Measurements from ENCODE around the gene AATF. TPM values are rescaled to one million over a fixed set of nuclear protein-coding genes. Genes with fewer than 3 reads are reported as not detected.

The AATF gene
- polyA plus RNA-seq, 2 of the 4 experiments (the other 2 are of a cell fraction), result 51.9 to 120 TPM

DNA sequence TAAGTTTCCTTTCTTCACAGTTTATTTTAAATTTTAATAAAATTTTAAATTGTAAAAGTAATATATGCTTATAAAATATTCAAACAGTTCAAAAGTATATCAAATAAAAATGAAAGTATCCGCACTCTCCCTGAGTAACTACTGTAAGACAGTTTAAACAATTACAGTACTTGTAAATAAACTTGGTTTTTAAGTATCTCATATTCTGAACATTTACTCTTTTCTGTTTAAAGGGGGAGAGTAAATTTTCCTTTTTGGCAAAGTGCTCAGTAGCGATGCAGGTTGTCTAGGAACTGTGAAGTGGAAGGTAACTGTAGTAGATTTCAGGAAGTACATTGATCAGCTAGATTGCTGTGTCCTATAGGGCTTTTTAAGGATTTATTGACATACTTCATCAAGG, 28.8 kb downstream of the AATF start:
- FAIRE-seq, result no peak
- WGBS (ENCODE audit: missing lambda C conversion rate), result 90% methylated on average over 2 of the region's 2 CpGs

DNA sequence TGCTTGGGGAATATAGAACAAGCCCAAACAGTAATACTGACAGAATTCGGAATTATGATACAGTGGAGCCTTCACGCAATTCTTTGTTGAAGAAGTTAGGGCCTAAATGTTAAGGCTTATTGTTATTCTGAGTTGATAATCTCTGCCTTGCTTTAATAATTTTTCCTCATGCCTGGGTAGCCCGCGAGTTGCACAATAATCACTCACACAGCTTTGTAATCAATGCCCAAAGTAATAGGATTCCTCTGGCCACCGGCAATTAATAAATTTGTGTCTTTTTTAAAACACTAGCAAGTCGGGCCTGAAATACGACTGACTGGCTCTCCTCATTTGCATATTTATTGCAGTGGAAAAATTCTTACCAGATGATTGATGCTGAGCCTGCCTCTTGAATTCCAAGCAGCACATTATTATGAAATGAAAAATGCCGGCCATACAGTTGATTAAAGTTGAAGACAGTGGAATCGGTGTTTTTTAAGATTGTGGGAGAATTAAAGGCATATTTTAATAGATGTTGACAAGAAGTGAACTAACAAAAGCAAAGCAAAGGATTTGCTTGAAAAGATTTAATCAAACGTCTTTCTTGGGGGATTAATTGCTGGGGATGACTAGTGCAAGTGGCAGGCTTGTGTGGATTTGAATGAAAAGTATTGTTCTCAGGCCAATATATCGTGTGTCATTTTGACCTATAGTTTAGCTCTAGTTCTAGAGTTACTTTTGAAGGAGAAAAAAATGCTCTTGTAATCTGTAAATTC, 30.2 kb downstream of the AATF start:
- Histone ChIP-seq H3K9me3 (no peaks in the 10 kb centered on the region), H3K4me2 (no peak overlapping the region; the same call in 2 of the 3 replicates), H3K4me3 (no peak overlapping the region), H3K4me1 (peaks cover 25% of the 10 kb centered on the region), H3K27ac (no peak overlapping the region)
- TF ChIP-seq, protein P1, sequence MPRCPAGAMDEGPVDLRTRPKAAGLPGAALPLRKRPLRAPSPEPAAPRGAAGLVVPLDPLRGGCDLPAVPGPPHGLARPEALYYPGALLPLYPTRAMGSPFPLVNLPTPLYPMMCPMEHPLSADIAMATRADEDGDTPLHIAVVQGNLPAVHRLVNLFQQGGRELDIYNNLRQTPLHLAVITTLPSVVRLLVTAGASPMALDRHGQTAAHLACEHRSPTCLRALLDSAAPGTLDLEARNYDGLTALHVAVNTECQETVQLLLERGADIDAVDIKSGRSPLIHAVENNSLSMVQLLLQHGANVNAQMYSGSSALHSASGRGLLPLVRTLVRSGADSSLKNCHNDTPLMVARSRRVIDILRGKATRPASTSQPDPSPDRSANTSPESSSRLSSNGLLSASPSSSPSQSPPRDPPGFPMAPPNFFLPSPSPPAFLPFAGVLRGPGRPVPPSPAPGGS (IDR thresholded peaks at IDR 0.05), result no peak
- TF ChIP-seq CEBPB (IDR thresholded peaks at IDR 0.05), result peak; percentile 30 to 36; a peak in 2 of 4 replicates
- ChIA-PET CTCF (interaction anchor here (1.0 to 1.4 kb wide), 2 partner anchors 10 to 69 kb away, joined by 3 to 4 read pairs; no protein-coding TSS in a partner anchor), POLR2A (no interaction called here)
- 84% methylated on average over 11 of the region's 11 CpGs for WGBS (ENCODE audit: missing lambda C conversion rate)
- ATAC-seq (no peak), DNase-seq (ENCODE audit: low read depth in 1 of 2, low spot score in 1 of 2) (no peak), FAIRE-seq (no peak)

More for the DNA sequence above, 28.8 kb downstream of the AATF start:
- POLR2A ChIA-PET, result interaction anchor here (1.1 kb wide), 1 partner anchor 28 kb away, joined by 3 read pairs; no protein-coding TSS in a partner anchor
- CTCF ChIA-PET, result interaction anchor here (0.6 to 2.2 kb wide), 2 partner anchors 13 to 17 kb away, joined by 3 to 6 read pairs; no protein-coding TSS in a partner anchor
- ATAC-seq, result no peak
- Histone ChIP-seq H3K4me3 (no peak overlapping the region), H3K9me3 (no peaks in the 10 kb centered on the region), H3K27ac (no peak overlapping the region), H3K4me2 (no peak overlapping the region), H3K4me1 (peaks cover 31% of the 10 kb centered on the region)
- no peak for DNase-seq (ENCODE audit: low read depth in 1 of 2, low spot score in 1 of 2)
- TF ChIP-seq, protein P2, sequence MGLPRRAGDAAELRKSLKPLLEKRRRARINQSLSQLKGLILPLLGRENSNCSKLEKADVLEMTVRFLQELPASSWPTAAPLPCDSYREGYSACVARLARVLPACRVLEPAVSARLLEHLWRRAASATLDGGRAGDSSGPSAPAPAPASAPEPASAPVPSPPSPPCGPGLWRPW (IDR thresholded peaks at IDR 0.05), result no peak
- no peak for TF ChIP-seq EP300 (IDR thresholded peaks at IDR 0.05)
- TF ChIP-seq RCOR1 (IDR thresholded peaks at IDR 0.05; ENCODE audit: low read depth, low read length), result no peak
- no peak for TF ChIP-seq NFE2L2 (conservative IDR thresholded peaks at IDR 0.05; ENCODE audit: low read length)
- TF ChIP-seq PHF8 (IDR thresholded peaks at IDR 0.05; ENCODE audit: borderline replicate concordance, low read depth), result no peak
- TF ChIP-seq, protein P3, sequence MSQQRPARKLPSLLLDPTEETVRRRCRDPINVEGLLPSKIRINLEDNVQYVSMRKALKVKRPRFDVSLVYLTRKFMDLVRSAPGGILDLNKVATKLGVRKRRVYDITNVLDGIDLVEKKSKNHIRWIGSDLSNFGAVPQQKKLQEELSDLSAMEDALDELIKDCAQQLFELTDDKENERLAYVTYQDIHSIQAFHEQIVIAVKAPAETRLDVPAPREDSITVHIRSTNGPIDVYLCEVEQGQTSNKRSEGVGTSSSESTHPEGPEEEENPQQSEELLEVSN (IDR thresholded peaks at IDR 0.05; ENCODE audit: borderline replicate concordance, low read depth), result no peak
- no peak for TF ChIP-seq EHF (CRISPR knock-in tag; IDR thresholded peaks at IDR 0.05)
- TF ChIP-seq ZNF302 (CRISPR knock-in tag; IDR thresholded peaks at IDR 0.05), result no peak
- no peak for TF ChIP-seq RFX5 (IDR thresholded peaks at IDR 0.05)
- no peak for TF ChIP-seq HDAC2 (IDR thresholded peaks at IDR 0.05)
- TF ChIP-seq, protein P4, sequence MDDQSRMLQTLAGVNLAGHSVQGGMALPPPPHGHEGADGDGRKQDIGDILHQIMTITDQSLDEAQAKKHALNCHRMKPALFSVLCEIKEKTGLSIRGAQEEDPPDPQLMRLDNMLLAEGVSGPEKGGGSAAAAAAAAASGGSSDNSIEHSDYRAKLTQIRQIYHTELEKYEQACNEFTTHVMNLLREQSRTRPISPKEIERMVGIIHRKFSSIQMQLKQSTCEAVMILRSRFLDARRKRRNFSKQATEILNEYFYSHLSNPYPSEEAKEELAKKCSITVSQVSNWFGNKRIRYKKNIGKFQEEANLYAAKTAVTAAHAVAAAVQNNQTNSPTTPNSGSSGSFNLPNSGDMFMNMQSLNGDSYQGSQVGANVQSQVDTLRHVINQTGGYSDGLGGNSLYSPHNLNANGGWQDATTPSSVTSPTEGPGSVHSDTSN (IDR thresholded peaks at IDR 0.05), result no peak
- TF ChIP-seq HEYL (CRISPR knock-in tag; IDR thresholded peaks at IDR 0.05), result no peak
- TF ChIP-seq RARB (CRISPR knock-in tag; IDR thresholded peaks at IDR 0.05), result no peak
- TF ChIP-seq CHD2 (IDR thresholded peaks at IDR 0.05; ENCODE audit: low read length, partially characterized antibody), result no peak
- TF ChIP-seq, protein P5, sequence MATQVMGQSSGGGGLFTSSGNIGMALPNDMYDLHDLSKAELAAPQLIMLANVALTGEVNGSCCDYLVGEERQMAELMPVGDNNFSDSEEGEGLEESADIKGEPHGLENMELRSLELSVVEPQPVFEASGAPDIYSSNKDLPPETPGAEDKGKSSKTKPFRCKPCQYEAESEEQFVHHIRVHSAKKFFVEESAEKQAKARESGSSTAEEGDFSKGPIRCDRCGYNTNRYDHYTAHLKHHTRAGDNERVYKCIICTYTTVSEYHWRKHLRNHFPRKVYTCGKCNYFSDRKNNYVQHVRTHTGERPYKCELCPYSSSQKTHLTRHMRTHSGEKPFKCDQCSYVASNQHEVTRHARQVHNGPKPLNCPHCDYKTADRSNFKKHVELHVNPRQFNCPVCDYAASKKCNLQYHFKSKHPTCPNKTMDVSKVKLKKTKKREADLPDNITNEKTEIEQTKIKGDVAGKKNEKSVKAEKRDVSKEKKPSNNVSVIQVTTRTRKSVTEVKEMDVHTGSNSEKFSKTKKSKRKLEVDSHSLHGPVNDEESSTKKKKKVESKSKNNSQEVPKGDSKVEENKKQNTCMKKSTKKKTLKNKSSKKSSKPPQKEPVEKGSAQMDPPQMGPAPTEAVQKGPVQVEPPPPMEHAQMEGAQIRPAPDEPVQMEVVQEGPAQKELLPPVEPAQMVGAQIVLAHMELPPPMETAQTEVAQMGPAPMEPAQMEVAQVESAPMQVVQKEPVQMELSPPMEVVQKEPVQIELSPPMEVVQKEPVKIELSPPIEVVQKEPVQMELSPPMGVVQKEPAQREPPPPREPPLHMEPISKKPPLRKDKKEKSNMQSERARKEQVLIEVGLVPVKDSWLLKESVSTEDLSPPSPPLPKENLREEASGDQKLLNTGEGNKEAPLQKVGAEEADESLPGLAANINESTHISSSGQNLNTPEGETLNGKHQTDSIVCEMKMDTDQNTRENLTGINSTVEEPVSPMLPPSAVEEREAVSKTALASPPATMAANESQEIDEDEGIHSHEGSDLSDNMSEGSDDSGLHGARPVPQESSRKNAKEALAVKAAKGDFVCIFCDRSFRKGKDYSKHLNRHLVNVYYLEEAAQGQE (IDR thresholded peaks at IDR 0.05), result no peak
- TF ChIP-seq SMC3 (IDR thresholded peaks at IDR 0.05), result no peak
- no peak for TF ChIP-seq TFCP2L1 (CRISPR knock-in tag; IDR thresholded peaks at IDR 0.05)
- TF ChIP-seq, protein P6, sequence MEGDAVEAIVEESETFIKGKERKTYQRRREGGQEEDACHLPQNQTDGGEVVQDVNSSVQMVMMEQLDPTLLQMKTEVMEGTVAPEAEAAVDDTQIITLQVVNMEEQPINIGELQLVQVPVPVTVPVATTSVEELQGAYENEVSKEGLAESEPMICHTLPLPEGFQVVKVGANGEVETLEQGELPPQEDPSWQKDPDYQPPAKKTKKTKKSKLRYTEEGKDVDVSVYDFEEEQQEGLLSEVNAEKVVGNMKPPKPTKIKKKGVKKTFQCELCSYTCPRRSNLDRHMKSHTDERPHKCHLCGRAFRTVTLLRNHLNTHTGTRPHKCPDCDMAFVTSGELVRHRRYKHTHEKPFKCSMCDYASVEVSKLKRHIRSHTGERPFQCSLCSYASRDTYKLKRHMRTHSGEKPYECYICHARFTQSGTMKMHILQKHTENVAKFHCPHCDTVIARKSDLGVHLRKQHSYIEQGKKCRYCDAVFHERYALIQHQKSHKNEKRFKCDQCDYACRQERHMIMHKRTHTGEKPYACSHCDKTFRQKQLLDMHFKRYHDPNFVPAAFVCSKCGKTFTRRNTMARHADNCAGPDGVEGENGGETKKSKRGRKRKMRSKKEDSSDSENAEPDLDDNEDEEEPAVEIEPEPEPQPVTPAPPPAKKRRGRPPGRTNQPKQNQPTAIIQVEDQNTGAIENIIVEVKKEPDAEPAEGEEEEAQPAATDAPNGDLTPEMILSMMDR (IDR thresholded peaks at IDR 0.05), result no peak
- TF ChIP-seq NPAS2 (CRISPR knock-in tag; IDR thresholded peaks at IDR 0.05; ENCODE audit: borderline replicate concordance), result no peak
